ENCODE results near the gene FBN2.

GRCh38 chr5:128528637-128529255 lies 9.3 kb downstream of the FBN2 start:
- TF ChIP-seq, protein P1, sequence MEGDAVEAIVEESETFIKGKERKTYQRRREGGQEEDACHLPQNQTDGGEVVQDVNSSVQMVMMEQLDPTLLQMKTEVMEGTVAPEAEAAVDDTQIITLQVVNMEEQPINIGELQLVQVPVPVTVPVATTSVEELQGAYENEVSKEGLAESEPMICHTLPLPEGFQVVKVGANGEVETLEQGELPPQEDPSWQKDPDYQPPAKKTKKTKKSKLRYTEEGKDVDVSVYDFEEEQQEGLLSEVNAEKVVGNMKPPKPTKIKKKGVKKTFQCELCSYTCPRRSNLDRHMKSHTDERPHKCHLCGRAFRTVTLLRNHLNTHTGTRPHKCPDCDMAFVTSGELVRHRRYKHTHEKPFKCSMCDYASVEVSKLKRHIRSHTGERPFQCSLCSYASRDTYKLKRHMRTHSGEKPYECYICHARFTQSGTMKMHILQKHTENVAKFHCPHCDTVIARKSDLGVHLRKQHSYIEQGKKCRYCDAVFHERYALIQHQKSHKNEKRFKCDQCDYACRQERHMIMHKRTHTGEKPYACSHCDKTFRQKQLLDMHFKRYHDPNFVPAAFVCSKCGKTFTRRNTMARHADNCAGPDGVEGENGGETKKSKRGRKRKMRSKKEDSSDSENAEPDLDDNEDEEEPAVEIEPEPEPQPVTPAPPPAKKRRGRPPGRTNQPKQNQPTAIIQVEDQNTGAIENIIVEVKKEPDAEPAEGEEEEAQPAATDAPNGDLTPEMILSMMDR (IDR thresholded peaks at IDR 0.05 in 2 of 3, conservative IDR thresholded peaks at IDR 0.05 in 1 of 3; ENCODE audit: borderline replicate concordance in 1 of 3, insufficient read depth in 1 of 3, low read depth in 2 of 3, low read length in 2 of 3) = no peak
- no peak for TF ChIP-seq RAD21 (IDR thresholded peaks at IDR 0.05; ENCODE audit: low read depth)
- TF ChIP-seq ZFX (IDR thresholded peaks at IDR 0.05) = no peak
- TF ChIP-seq MAX (IDR thresholded peaks at IDR 0.05) = no peak
